Effector CD8-positive, alpha-beta T cell (primary cell): ENCODE measurements around the gene CREBZF.
A peak's percentile ranks its signal among the peaks of the same experiment; 100 is the strongest.

ENCODE experiments used
- DNase-seq: peaks from one replicate; lab custom pipeline; 2025; lab: John Stamatoyannopoulos, UW
- total RNA-seq, 4 experiments: gene quantifications; one replicate each; lab custom pipeline; 2026; lab: John Stamatoyannopoulos, UW

Gene CREBZF, protein sequence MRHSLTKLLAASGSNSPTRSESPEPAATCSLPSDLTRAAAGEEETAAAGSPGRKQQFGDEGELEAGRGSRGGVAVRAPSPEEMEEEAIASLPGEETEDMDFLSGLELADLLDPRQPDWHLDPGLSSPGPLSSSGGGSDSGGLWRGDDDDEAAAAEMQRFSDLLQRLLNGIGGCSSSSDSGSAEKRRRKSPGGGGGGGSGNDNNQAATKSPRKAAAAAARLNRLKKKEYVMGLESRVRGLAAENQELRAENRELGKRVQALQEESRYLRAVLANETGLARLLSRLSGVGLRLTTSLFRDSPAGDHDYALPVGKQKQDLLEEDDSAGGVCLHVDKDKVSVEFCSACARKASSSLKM
- total RNA-seq, result 168 to 258 (median 216) reads per million in 4 experiments

DNA sequence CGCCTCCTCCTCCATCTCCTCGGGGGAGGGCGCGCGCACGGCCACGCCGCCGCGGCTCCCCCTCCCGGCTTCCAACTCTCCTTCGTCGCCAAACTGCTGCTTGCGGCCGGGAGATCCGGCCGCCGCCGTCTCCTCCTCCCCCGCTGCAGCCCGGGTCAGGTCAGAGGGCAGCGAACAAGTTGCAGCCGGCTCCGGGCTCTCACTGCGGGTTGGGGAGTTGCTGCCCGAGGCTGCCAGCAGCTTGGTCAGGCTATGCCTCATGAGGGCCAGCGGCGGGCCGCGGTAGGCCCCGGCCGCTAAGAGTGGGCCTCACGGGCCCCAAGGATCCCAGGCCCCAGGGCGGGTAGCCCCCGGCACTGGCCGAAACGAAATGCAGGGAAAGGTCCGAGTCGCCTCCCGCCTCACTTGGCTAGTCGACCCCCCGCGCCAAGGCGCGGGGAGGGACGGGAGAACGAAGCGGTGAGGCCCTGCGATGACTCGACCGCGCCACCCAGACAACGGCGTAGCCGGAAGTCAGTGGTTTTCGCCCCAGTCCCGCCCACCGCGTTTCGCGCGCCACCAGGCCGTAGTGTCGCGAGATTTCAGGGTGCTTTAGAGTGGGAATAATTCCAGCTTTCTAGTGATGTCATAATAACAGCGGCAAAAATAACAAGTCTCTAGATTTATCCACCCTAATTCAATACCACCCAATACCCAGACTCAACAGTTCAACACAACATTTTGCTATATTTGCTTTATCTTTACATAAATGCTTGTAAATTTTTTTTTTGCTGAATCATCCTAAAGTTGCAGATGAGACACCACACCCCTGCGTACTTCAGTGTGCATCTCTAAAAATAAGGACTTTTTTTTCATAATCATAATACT lies at the start of gene CREBZF:
Gene CREBZF (minus strand): TSS at position 515 of the 867 bp plus-strand sequence. CDS start 254 bp downstream, at position 261.
- DNase-seq, result peak; percentile 85

DNA sequence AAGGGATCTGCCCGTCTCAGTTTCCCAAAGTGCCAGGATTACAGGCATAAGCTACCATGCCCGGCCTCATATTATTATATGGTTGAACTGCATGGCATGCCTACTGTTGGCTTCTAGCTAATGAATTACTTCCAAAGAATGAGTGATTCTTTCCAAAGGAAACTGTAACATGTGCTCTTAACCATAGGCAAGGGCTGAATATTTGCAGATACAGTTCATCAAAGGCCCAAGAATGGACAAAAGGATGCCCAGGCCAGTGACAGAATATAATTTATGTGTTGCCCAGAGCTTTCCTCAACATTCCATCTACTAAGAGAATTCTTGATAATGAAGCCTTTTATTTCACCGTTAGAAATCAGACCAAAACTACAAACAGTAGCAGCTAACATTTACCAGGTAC lies 48.0 kb upstream of the CREBZF start:
- no peak for DNase-seq

DNA sequence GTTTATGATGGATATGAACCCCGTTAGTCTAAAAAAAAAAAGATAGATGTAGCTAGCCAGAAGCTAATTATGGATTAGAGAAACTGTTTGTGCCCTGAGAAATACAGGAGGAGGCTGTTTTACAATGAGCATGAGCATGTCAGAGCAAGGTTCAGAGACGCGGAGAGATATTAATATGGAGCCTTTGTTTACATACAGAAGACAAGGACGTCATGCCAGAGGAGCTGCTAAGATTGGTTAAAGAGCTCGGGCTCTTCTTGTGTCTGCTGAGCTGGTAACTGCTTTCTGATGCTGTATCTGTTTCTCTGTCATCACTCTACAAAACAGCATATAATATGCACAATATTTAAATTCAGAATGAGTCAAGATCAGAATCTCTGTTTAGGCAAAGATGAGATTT lies 46.0 kb upstream of the CREBZF start:
- no peak for DNase-seq

DNA sequence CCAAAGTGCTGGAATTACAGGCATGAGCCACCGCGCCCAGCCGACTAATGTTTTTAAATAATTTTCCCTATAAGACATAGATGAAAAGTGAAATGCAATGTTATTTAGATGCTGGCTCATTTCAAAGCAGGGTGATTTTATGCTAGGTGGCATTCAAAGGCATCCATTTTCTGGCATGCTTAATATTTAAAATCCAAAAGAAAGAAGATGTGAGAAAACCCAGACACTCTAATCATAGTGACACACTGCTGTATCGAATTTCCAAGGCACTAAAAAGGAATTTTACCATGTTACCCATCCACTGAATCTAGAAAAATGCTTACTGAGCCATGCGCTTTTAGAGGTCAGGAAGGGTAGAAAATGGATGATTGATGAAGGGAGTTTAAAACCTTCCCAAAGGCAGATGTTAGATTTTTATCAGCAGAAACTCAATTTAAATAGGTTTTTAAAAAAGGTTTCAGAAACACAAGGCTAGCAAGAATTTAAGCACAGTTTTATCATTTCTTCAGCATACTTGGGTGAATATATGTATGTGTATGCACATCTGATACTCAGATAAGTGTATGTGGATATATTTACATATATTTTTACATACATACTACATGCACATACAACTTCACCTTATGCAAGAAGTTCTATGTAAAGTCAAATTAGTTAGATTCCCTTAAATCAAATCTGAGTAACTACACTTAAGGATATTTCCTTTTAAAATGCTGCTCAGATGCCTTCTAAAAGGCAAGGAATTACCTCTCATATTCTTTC lies 45.2 kb upstream of the CREBZF start:
- DNase-seq, result no peak

DNA sequence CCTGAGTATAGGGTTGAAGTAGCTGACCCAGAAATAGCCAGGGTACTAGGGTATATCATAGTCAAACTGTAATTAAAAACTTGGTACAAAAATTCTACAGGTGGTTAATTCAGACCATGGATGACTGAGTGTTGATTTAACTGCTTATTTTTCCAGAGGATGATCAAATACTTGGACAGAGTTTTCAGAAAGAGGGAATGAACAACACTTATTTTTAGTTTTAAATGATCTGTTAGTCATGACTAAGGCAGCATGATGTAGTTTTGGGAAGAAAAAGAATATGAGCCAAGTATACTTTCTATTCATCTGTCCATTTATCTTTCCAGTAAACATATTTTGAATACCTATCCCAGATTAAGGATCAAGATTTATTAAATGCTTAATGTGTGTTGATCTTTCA lies 40.9 kb upstream of the CREBZF start:
- DNase-seq, result no peak

DNA sequence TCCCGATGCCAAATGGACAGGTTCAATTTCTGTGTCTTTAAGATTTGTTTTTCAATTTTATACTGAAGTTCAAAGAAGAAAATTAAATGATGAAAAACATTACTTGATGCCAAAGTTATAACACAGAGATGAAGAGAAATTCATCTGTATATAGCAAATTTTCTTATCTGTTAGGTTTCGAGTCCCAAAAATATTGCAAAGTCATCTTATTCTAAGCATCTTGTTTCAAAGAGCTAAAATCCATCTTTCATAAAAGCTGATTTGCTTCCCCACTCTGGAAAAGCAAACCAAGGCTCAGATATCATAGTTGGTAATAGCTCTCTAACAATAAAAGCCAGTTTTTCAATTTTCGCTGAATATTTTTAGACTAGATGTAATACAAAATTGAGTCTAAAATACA lies 40.0 kb upstream of the CREBZF start:
- no peak for DNase-seq

DNA sequence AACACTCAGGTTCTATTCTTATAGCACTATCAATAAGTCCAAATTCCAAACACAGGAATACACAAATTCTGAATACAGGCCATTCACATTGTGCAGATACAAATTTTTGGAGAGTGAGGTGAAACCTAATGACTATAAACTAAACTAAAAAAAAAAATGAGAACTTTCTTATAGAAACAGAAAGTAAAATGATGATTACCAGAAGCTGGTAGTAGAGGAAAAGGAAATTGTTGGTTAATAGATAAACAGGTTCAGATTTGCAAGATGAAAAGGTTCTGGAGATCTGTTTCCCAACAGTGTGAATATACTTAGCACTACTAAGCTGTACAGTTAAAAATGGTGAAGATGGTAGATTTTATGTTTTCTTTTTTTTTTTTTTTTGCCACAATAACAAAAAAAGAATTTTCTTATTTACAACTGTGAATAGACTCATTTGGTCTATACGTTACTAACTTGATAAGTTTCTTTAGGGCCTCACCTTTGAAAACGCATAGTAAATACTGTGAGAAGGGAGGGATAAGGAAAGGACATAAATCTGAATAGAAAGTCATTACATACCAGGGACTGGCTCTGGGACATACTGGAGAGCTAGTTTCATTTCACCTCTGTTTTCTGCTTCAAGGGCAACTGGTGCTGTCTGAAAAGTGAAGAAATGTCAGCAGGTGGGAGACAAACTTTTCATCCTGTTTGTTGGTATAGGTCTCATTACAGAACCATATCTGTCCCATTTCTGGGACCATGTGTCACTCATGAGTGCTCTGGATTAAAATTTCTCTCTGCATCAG lies 35.2 kb upstream of the CREBZF start:
- DNase-seq, result no peak

DNA sequence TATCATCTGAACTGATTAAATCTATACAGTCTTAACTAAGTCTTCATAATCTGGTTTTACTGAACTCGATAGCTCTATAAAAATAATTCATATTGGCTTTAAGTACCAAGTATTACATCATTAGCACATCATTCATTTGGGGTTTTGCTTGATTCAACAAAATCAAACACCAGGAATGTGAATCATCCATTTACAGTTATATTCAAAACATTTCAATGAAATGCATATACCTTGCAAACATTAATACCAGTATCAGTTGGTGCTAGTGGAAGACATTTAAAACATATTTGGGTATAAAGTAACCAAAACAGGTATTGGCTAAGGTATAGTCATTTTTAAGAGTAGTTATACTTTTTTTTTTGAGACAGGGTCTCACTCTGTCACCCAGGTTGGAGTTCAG lies 33.3 kb upstream of the CREBZF start:
- DNase-seq, result no peak

DNA sequence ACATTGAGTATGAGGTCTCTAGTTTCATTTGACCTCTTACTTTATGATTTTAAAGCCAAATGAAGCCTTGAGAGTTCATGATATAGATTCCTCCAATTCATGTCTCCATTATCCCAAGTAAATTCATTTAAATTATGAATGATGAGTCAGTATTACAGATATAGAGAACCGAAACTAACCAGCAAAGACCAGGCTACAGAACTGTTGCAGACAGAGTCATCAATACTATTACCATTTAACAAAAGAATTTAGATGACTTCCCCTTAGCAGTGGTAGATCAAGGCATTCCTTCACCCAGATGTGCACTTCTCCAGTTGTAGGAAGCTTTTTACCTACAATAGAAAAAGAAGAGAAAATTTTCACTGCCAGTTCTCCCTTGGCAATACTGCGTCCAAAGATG lies 32.8 kb upstream of the CREBZF start:
- DNase-seq, result no peak

DNA sequence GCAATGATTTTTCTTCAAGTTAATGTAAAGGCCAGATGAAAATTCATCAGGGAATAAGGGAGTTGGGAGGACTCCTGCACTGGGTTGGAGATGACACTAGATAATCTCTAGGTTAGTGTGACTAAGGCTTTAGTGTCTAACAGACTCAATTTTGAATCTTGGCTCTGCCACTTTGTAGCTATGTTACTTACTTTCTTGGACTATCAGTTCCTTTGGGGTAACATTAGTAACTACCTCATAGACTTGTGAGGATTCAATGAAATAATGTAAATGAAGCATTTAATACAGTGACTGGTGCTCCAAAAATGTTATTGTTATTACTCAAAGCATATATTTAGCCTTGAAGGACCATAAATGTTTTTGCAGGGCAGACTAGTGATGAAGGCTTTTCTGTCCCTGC lies 30.6 kb upstream of the CREBZF start:
- DNase-seq, result no peak

DNA sequence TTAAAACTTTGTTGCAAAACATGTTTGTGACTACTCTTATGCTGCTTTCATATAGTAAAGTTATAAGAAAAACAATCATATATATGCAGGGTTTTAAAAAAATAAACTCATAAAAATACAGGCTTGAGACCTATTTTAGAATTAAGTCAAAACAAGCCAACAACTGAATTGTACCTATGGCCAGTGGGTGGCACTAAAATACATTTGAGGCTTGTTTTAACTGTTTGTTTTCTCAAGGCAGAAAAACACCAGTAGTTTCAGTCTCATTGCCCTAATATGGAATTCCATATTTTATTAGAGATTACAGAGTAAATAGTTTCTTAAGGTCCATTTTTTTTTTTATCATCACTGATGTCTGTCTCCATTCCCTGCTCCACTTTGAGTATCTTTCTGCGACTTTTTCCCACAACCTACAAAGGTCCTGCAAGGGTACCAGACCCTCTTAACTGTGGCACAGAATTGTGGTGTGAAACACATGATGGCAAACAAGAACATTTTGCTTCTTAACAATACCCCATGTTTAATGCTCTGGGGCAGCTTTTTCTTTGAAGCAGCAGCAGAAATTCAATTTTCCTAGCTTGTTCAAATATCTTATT lies 29.6 kb upstream of the CREBZF start:
- DNase-seq, result no peak

DNA sequence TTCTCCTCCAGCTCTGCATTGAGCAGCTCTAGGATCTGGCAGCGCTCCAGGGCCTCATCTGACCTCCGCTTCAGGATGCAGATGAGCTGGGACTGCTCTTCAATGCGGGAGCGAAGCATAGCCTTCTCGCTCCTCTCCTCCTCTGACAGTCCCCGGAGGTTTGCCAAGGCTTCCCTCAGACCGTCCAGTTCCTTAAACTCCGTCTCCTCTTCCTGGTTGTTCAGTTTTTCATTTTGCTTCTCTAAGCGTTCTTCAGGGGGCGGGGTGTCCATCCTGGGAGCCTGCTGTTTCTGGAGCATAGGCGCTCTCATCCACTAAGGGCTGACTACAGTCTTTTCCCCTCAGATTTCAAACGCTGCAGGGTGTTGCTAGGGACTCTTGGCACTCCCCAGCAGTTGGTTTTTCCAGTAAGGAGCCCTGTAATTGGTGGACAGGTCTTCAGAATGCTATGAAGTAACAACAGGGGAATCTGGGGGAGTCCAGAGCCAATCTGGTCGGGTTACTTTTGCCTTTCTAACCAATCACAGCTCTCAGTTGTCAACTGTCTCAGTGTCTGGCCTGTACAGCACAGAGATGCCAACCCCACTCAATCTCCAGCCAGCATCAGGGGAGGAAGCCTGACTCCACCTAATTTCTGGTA lies 21.0 kb upstream of the CREBZF start, which contains the start of gene CCDC89:
Gene CCDC89 (minus strand): TSS at position 376 of the 640 bp plus-strand sequence. CDS start 65 bp downstream, at position 311.
- no peak for DNase-seq

DNA sequence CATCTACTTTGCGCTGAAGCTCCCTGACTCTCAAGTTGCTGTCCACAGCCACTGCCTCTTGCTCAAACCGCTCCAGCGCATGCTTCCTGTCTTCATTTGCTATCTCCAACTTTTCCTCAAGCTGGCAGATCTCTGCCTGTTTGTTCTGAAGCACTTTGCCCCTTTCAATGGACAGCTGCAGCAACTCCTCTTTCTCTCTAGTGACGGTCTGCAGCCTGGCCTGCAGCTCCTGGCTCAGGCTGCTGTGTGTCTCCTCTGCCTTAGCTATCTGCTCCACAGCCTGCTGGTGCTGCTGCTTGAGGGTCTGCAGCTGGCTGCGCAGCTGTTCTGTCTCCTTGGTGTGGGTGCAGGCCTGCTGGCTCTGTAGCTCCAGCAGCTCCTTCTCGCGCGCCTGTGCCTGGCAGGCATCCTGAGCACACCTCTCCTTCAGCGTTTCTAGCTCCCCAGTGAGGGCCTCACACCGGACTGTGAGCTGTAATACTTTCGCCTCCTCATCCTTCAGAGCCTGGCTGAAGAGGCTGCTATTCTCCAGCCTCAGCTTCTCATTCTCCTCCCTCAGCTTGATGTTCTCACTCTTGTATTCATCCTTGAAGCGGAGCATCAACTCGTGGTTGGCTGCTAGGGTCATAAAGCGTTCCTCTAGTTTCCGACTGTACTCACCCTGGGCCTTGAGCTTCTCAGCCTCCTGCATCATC lies 20.3 kb upstream of the CREBZF start:
- no peak for DNase-seq

DNA sequence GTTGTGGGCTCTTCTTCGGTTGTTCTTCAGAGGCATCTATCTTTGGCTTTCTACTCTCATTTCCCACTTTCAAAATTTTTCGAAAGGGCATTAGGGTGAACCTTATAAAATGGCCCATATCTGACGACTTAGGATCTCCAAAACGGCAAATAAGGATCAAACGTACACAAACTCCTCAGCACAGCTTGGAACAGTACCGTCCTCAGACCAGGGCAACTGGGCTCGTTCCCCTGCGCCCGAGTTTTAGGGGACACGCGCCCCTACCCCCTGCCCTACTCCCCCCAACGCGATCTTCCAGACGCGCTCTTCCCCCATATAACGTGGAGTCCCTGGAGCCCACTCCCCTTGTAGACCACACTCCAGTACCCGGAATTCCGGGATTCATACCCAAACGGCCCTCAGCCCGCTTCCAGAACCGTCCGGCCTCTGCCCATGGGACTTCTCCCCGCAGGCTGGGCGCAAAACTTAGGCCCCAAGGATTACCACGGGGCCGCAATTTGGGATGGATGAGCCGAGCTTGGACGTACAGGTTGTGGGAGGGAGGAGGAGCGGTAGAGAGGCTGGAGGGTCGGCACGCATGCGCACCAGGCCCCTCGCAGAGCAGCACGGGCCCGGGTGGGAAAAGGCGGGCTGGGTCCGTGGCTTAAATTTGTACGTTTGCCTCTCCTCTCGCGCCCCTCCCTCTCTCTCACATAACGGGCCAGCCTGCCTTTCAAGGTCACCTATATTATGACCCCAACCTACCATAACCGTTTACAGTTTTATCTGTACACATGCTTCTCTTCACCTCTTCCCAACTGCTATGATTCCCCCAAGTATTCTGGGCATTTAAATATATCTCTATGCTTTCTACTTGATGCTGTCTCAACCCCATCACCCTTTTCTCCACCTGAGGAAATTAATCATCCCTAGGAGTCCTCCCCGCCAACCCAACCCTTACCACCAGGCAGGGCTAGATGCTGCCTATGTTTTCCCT lies 17.7 kb upstream of the CREBZF start:
- DNase-seq, result peak; percentile 52

DNA sequence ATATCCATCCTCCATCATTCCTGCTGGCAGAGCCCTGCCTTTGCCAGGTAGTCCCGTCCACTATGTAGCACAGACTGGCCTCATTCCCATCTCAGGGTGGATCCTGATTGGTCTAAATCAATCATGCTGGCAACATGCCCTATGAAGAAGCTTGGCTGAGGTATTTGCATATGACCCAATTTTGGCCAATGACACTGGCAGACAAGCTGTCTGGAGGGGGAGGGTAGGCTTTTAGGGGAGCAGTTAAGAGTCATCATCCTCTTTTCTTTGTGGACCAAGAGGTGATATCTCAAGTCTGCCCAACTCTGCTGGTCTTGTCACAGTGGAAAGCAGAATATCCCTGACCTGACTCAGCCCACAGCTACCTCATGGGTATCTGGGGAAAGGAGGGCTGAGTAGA lies 16.0 kb upstream of the CREBZF start:
- no peak for DNase-seq

DNA sequence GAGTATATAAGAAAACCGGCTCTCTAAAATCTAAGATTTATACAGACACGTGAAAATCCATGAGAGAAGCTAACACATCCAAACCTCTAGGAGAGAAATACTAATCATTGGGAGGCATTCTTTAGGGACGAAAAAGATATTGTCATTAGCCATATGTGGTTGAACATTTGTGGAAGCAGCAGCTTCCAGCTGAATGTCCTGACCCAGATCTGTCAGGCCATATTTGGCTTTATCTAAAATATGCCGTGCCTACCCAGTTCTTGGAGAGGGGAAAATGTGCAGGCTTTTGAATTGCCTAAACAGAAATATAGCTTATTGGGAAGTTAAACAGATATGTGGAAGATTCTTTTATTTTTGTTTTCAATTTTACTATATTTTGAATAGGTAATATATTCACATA lies 14.6 kb upstream of the CREBZF start:
- no peak for DNase-seq

DNA sequence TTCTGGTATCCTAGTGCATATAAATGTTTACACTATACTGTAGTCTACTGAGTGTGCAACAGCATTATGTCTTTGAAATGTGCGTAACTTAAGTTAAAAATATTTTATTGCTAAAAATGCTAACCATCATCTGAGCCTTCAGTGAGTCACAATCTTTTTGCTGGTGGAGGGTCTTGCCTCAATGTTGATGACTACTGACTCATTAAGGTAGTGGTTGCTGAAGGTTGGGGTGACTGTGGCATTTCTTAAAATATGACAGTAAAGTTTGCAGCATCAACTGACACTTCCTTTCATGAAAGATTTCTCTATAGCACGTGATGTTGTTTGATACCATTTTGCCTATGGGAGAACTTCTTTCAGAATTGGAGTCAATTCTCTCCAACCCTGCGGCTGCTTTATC lies 8.5 kb upstream of the CREBZF start:
- DNase-seq, result no peak

DNA sequence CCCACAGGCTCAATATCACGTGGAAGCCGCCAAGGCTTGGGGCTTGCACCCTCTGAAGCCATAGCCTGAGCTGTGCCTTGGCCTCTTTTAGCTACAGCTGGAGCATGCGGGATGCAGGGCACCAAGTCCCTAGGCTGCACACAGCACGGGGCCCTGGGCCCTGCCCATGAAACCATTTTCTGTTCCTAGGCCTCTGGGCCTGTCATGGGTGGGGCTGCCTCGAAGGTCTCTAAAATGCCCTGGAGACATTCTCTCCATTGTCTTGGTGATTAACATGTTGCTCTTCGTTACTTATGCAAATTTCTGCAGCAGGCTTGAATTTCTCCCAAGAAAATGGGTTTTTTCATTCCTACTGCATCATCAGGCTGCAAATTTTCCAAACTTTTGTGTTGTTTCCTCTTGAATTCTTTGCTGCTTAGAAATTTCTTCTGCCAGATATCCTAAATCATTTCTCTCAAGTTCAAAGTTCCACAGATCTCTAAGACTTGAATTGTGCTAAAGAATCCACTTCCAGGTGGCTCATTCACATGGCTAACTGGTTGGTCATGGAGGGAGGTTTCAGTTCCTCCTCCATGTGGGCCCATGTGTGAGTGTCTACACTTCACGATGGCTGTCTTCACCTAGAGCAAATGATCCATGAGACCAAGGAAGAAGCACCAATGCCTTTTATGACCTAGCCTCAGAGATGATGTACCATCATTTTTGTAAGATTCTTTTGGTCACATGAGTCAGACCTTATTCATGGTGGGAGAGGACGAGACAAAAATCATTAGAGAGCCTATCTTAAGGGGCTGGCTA lies 7.4 kb upstream of the CREBZF start:
- DNase-seq, result no peak
